ENCODE data around the gene MUC5AC.
"Not testable (repeated sequence)": the region's sequence is repeated elsewhere in the genome, so short reads cannot be mapped to it uniquely, and the experiment has no call there.

MUC5AC gene

DNA sequence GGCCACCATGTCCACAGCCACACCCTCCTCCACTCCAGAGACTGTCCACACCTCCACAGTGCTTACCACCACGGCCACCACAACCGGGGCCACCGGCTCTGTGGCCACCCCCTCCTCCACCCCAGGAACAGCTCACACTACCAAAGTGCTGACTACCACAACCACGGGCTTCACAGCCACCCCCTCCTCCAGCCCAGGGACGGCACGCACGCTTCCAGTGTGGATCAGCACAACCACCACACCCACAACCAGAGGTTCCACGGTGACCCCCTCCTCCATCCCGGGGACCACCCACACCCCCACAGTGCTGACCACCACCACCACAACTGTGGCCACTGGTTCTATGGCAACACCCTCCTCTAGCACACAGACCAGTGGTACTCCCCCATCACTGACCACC lies 86.8 kb downstream of the MUC5AC start:
- H3K4me3 ChIP-seq (ENCODE audit: insufficient read depth, low read depth, low read length); H3K9me3 ChIP-seq (ENCODE audit: control insufficient read depth, low read length); H3K4me1 ChIP-seq (ENCODE audit: control insufficient read depth, insufficient read depth, low read length); H3K27me3 ChIP-seq (ENCODE audit: control insufficient read depth, insufficient read depth, low read length, poor library complexity, severe bottlenecking); H3K36me3 ChIP-seq (ENCODE audit: control insufficient read depth, insufficient read depth, low read length); H3K27ac ChIP-seq (ENCODE audit: insufficient read depth, low read depth, low read length, poor library complexity, severe bottlenecking): not testable (repeated sequence)
- 92 to 99% methylated on average over 9 of the region's 9 CpGs for WGBS, 2 experiments

DNA sequence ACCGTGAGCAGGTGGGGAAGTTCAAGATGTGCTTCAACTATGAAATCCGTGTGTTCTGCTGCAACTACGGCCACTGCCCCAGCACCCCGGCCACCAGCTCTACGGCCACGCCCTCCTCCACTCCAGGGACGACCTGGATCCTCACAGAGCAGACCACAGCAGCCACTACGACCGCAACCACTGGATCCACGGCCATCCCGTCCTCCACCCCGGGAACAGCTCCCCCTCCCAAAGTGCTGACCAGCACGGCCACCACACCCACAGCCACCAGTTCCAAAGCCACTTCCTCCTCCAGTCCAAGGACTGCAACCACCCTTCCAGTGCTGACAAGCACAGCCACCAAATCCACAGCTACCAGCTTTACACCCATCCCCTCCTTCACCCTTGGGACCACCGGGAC lies 88.0 kb downstream of the MUC5AC start:
- H3K9me3 ChIP-seq (ENCODE audit: control insufficient read depth, low read length); H3K4me1 ChIP-seq (ENCODE audit: control insufficient read depth, insufficient read depth, low read length); H3K27me3 ChIP-seq (ENCODE audit: control insufficient read depth, insufficient read depth, low read length, poor library complexity, severe bottlenecking); H3K4me3 ChIP-seq (ENCODE audit: insufficient read depth, low read depth, low read length); H3K36me3 ChIP-seq (ENCODE audit: control insufficient read depth, insufficient read depth, low read length); H3K27ac ChIP-seq (ENCODE audit: insufficient read depth, low read depth, low read length, poor library complexity, severe bottlenecking): not testable (repeated sequence)
- 89 to 90% methylated on average over 13 of the region's 14 CpGs for WGBS, 2 experiments

DNA sequence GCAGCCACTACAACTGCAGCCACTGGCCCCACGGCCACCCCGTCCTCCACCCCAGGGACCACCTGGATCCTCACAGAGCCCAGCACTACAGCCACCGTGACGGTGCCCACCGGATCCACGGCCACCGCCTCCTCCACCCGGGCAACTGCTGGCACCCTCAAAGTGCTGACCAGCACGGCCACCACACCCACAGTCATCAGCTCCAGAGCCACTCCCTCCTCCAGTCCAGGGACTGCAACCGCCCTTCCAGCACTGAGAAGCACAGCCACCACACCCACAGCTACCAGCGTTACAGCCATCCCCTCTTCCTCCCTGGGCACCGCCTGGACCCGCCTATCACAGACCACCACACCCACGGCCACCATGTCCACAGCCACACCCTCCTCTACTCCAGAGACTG lies 88.5 kb downstream of the MUC5AC start:
- H3K27ac ChIP-seq (ENCODE audit: insufficient read depth, low read depth, low read length, poor library complexity, severe bottlenecking); H3K4me1 ChIP-seq (ENCODE audit: control insufficient read depth, insufficient read depth, low read length); H3K36me3 ChIP-seq (ENCODE audit: control insufficient read depth, insufficient read depth, low read length); H3K4me3 ChIP-seq (ENCODE audit: insufficient read depth, low read depth, low read length); H3K27me3 ChIP-seq (ENCODE audit: control insufficient read depth, insufficient read depth, low read length, poor library complexity, severe bottlenecking); H3K9me3 ChIP-seq (ENCODE audit: control insufficient read depth, low read length): not testable (repeated sequence)
- WGBS, 2 experiments = 88 to 90% methylated on average over 14 of the region's 14 CpGs

DNA sequence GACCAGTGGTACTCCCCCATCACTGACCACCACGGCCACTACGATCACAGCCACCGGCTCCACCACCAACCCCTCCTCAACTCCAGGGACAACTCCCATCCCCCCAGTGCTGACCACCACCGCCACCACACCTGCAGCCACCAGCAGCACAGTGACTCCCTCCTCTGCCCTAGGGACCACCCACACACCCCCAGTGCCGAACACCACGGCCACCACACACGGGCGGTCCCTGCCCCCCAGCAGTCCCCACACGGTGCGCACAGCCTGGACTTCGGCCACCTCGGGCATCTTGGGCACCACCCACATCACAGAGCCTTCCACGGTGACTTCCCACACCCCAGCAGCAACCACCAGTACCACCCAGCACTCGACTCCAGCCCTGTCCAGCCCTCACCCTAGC lies 89.3 kb downstream of the MUC5AC start:
- H3K9me3 ChIP-seq (ENCODE audit: control insufficient read depth, low read length); H3K27ac ChIP-seq (ENCODE audit: insufficient read depth, low read depth, low read length, poor library complexity, severe bottlenecking); H3K4me3 ChIP-seq (ENCODE audit: insufficient read depth, low read depth, low read length); H3K4me1 ChIP-seq (ENCODE audit: control insufficient read depth, insufficient read depth, low read length); H3K36me3 ChIP-seq (ENCODE audit: control insufficient read depth, insufficient read depth, low read length); H3K27me3 ChIP-seq (ENCODE audit: control insufficient read depth, insufficient read depth, low read length, poor library complexity, severe bottlenecking): not testable (repeated sequence)
- WGBS, 2 experiments = 92 to 93% methylated on average over 13 to 14 of the region's 14 CpGs

DNA sequence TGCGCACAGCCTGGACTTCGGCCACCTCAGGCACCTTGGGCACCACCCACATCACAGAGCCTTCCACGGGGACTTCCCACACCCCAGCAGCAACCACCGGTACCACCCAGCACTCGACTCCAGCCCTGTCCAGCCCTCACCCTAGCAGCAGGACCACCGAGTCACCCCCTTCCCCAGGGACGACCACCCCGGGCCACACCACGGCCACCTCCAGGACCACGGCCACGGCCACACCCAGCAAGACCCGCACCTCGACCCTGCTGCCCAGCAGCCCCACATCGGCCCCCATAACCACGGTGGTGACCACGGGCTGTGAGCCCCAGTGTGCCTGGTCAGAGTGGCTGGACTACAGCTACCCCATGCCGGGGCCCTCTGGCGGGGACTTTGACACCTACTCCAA lies 91.2 kb downstream of the MUC5AC start:
- H3K9me3 ChIP-seq (ENCODE audit: control insufficient read depth, low read length); H3K4me1 ChIP-seq (ENCODE audit: control insufficient read depth, insufficient read depth, low read length); H3K36me3 ChIP-seq (ENCODE audit: control insufficient read depth, insufficient read depth, low read length); H3K27me3 ChIP-seq (ENCODE audit: control insufficient read depth, insufficient read depth, low read length, poor library complexity, severe bottlenecking); H3K4me3 ChIP-seq (ENCODE audit: insufficient read depth, low read depth, low read length); H3K27ac ChIP-seq (ENCODE audit: insufficient read depth, low read depth, low read length, poor library complexity, severe bottlenecking): not testable (repeated sequence)
- 84 to 98% methylated on average over 7 to 8 of the region's 18 CpGs for WGBS, 2 experiments

DNA sequence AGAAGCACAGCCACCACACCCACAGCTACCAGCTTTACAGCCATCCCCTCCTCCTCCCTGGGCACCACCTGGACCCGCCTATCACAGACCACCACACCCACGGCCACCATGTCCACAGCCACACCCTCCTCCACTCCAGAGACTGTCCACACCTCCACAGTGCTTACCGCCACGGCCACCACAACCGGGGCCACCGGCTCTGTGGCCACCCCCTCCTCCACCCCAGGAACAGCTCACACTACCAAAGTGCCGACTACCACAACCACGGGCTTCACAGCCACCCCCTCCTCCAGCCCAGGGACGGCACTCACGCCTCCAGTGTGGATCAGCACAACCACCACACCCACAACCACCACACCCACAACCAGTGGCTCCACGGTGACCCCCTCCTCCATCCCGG lies 92.7 kb downstream of the MUC5AC start:
- H3K36me3 ChIP-seq (ENCODE audit: control insufficient read depth, insufficient read depth, low read length); H3K27ac ChIP-seq (ENCODE audit: insufficient read depth, low read depth, low read length, poor library complexity, severe bottlenecking); H3K4me1 ChIP-seq (ENCODE audit: control insufficient read depth, insufficient read depth, low read length); H3K9me3 ChIP-seq (ENCODE audit: control insufficient read depth, low read length); H3K27me3 ChIP-seq (ENCODE audit: control insufficient read depth, insufficient read depth, low read length, poor library complexity, severe bottlenecking); H3K4me3 ChIP-seq (ENCODE audit: insufficient read depth, low read depth, low read length): not testable (repeated sequence)
- 93 to 94% methylated on average over 4 of the region's 12 CpGs for WGBS, 2 experiments

Measured in ectodermal cell (in vitro differentiated cells).